Pancreas (tissue), 10 donors: ENCODE measurements around the gene RASGRP2. TPM values are rescaled to one million over a fixed set of nuclear protein-coding genes. Genes with fewer than 3 reads are reported as not detected.

Source experiments
- ATAC-seq, 4 donors: fragments of 200-7000 bp; cut with Tn5 transposase; one replicate each; pipeline versions ENCODE4 v1.8.0 to v1.9.1; 2020; ENCODE audit warnings: mild to moderate bottlenecking in 4 of 4, moderate library complexity in 4 of 4
- DNase-seq, 6 donors: peaks; one replicate each; pipeline ENCODE4 v3.0.0-alpha.2; 2020
- FAIRE-seq: peaks from 2 replicates; lab custom pipeline; 2012; peaks lifted over from hg19 to GRCh38; lab: Jason Lieb, UNC
- H3K27ac ChIP-seq, 4 donors: fragments of 200-600 bp; sonication (generic); 1 replicate in 3 of 4; 2 replicates in 1 of 4; pipeline versions ENCODE4 v1.5.0 to v1.8.0; 2020
- H3K27me3 ChIP-seq, 4 donors: fragments of 200-600 bp; one replicate each; pipeline ENCODE4 v1.8.0; 2021
- H3K36me3 ChIP-seq, 3 donors: fragments of 200-600 bp; sonication (generic) in 1 of 3; one replicate each; pipeline versions ENCODE4 v1.5.0 to v1.8.0; 2020 to 2021
- H3K4me1 ChIP-seq, 3 donors: fragments of 200-600 bp; one replicate each; pipeline ENCODE4 v1.8.0; 2021
- H3K4me3 ChIP-seq, 4 donors: fragments of 200-600 bp; sonication (generic) in 2 of 4; one replicate each; pipeline versions ENCODE4 v1.5.0 to v1.8.0; 2020 to 2021
- H3K9me3 ChIP-seq, 4 donors: fragments of 200-600 bp; one replicate each; pipeline ENCODE4 v1.8.0; 2021
- CTCF ChIP-seq, 4 donors: fragments of 200-600 bp; sonication (generic) in 3 of 4; IDR thresholded peaks; one replicate each; pipeline versions ENCODE4 v1.5.0 to v1.8.0; 2021; ENCODE audit warnings: antibody characterized with exemption in 4 of 4
- WGBS, 2 donors: extraction: QIAGEN DNeasy Blood & Tissue Kit; methylation state at CpG; one replicate each; pipeline ENCODE4 v1.1.7; 2013; 5-methylcytosine and 5-hydroxymethylcytosine counted together
- intact Hi-C, 3 donors: fragments of 100-400 bp; cut with DNase I; formaldehyde crosslinking; loops; one replicate each; pipeline versions ENCODE4 v1.11.1 to v1.14.2; 2022
- polyA plus RNA-seq, 2 donors: library from polyadenylated mRNA; stranded (reverse); fragments of 200-250 nt; gene quantifications; one replicate each; pipeline ENCODE4 v1.2.3, GENCODE V29; 2013
- total RNA-seq, 6 donors: library from RNA; stranded (reverse); fragmentation: NEBNext Ultra II Directional in 4 of 6; extraction: Animal tissue kit (Norgen Biotek cat#: 25700) in 4 of 6; gene quantifications; one replicate each; pipeline versions ENCODE4 v1.2.1 to v1.2.4, GENCODE V29; 2021 to 2023
- donor health status: healthy with polysubstance abuse.
- donor health status: DM: no; HTN: no; CAD: no; lungs with moderate emphysema.
- donor health status: DM: no; HTN: no; CAD: no.
- donor health status: control.
- donor health status: control.
- donor health status: Bipolar disorder and iron deficiency.
- donor health status: DM: yes; HTN: yes; CAD: no.
- donor health status: DM: no; HTN: no; CAD: no.
- donor health status: DM: no; HTN: no; CAD: no.
- donor health status: DM: yes; HTN: yes; CAD: no.

RASGRP2 gene
- total and polyA plus RNA-seq, 8 donors = 0.91 to 12.4 (median 2.4) TPM

GRCh38 chr11:64751136-64751535 lies 7.2 kb upstream of the RASGRP2 start:
- no peak for ATAC-seq
- Histone ChIP-seq H3K4me1 (no peaks in the 10 kb centered on the region), H3K9me3 (no peaks in the 10 kb centered on the region), H3K27ac (no peak overlapping the region), H3K36me3 (no peaks in the 10 kb centered on the region), H3K27me3 (no peaks in the 10 kb centered on the region), H3K4me3 (no peak overlapping the region)
- WGBS, 2 donors = 95% methylated on average over 9 of the region's 9 CpGs
- intact Hi-C loops = no loop called here
- TF ChIP-seq CTCF (IDR thresholded peaks at IDR 0.05) = no peak
- no peak for FAIRE-seq
- peak in 1 of 6 donors; percentile 8 for DNase-seq

- ATAC-seq (no peak), FAIRE-seq (no peak), DNase-seq (peak in 2 of 6 donors; percentile 10 to 35)
- Histone ChIP-seq H3K36me3 (no peaks in the 10 kb centered on the region), H3K4me3 (no peak overlapping the region), H3K27me3 (no peaks in the 10 kb centered on the region), H3K27ac (no peak overlapping the region), H3K4me1 (peaks cover 0 to 3% (median 3%) of the 10 kb centered on the region in 3 donors), H3K9me3 (no peaks in the 10 kb centered on the region)
- intact Hi-C loops = no loop called here
- TF ChIP-seq CTCF (IDR thresholded peaks at IDR 0.05) = no peak
- WGBS, 2 donors = 92 to 95% methylated on average over 13 of the region's 13 CpGs
Observed at GRCh38 chr11:64750361-64751054, 6.6 kb upstream of the RASGRP2 start.

- no peak for FAIRE-seq
- WGBS, 2 donors = 89 to 92% methylated on average over 15 of the region's 15 CpGs
- H3K4me1 ChIP-seq = peaks cover 6 to 20% (median 16%) of the 10 kb centered on the region in 3 donors
- peaks cover 0 to 8% (median 0%) of the 10 kb centered on the region in 4 donors for H3K27me3 ChIP-seq
- H3K4me3 ChIP-seq = no peak overlapping the region
- H3K9me3 ChIP-seq = no peaks in the 10 kb centered on the region
- DNase-seq = no peak
- no peak for TF ChIP-seq CTCF (IDR thresholded peaks at IDR 0.05)
- H3K27ac ChIP-seq = no peak overlapping the region
- no peaks in the 10 kb centered on the region for H3K36me3 ChIP-seq
- intact Hi-C loops = no loop called here
- no peak for ATAC-seq
Observed at GRCh38 chr11:64747961-64748665, 4.2 kb upstream of the RASGRP2 start.

GRCh38 chr11:64746486-64746885 lies 2.5 kb upstream of the RASGRP2 start:
- WGBS, 2 donors = 82 to 83% methylated on average over 10 of the region's 10 CpGs
- FAIRE-seq (no peak), DNase-seq (peak in 1 of 6 donors; percentile 21), ATAC-seq (no peak)
- no peaks in the 10 kb centered on the region for H3K9me3 ChIP-seq
- peaks cover 0 to 16% (median 3%) of the 10 kb centered on the region in 4 donors for H3K27me3 ChIP-seq
- intact Hi-C loops = no loop called here
- peaks cover 9 to 30% (median 26%) of the 10 kb centered on the region in 3 donors for H3K4me1 ChIP-seq
- no peak overlapping the region for H3K4me3 ChIP-seq
- H3K36me3 ChIP-seq = no peaks in the 10 kb centered on the region
- H3K27ac ChIP-seq = peak overlapping the region in 2 of 4 donors; percentile 27 to 57
- no peak for TF ChIP-seq CTCF (IDR thresholded peaks at IDR 0.05)
